AG09309 (cell line): Measurements from ENCODE around the gene IGFBP7.

Source experiments
- DNase-seq: peaks from one replicate; pipeline ENCODE4 v3.0.0-alpha.2; 2010; ENCODE audit warnings: low read depth
- H3K4me3 ChIP-seq: 2 replicates; pipeline ENCODE4 v1.5.1; 2011; ENCODE audit warnings: mild to moderate bottlenecking, low read depth, low read length, moderate library complexity; ENCODE audit not compliant: control insufficient read depth
- CTCF ChIP-seq: IDR thresholded peaks from 2 replicates; pipeline ENCODE4 v1.5.1; 2011; ENCODE audit warnings: mild to moderate bottlenecking, low read depth, low read length, inconsistent platforms; ENCODE audit not compliant: insufficient read depth, control insufficient read depth; ENCODE audit errors: missing control alignments

Gene IGFBP7

GRCh38 chr4:57136281-57136680 is 26.1 kb upstream of the IGFBP7 start:
- TF ChIP-seq CTCF: no peak
- no peak overlapping the region for H3K4me3 ChIP-seq
- no peak for DNase-seq

- DNase-seq: no peak
- TF ChIP-seq CTCF: no peak
- H3K4me3 ChIP-seq: no peak overlapping the region
Measured at GRCh38 chr4:57132743-57133137, 22.6 kb upstream of the IGFBP7 start.

- DNase-seq: no peak
Measured at GRCh38 chr4:57131849-57132742, 21.9 kb upstream of the IGFBP7 start.

GRCh38 chr4:57129477-57129876 is 19.3 kb upstream of the IGFBP7 start:
- H3K4me3 ChIP-seq: no peak overlapping the region
- no peak for TF ChIP-seq CTCF
- no peak for DNase-seq

More at GRCh38 chr4:57131849-57132742, 21.9 kb upstream of the IGFBP7 start:
- no peak for TF ChIP-seq CTCF
- H3K4me3 ChIP-seq: no peak overlapping the region

- no peak overlapping the region for H3K4me3 ChIP-seq
- DNase-seq: no peak
- TF ChIP-seq CTCF: no peak
Measured at GRCh38 chr4:57127361-57127760, 17.2 kb upstream of the IGFBP7 start.

GRCh38 chr4:57125996-57126395 is 15.8 kb upstream of the IGFBP7 start:
- no peak for DNase-seq
- H3K4me3 ChIP-seq: no peak overlapping the region
- TF ChIP-seq CTCF: no peak
